Ovary (tissue), 9 donors: ENCODE results near the gene PTPA. TPM values are rescaled to one million over a fixed set of nuclear protein-coding genes. Genes with fewer than 3 reads are reported as not detected.
"Not testable (repeated sequence)": the region's sequence is repeated elsewhere in the genome, so short reads cannot be mapped to it uniquely, and the experiment has no call there.

ENCODE experiments used
- DNase-seq, 5 donors: peaks; one replicate each; pipeline ENCODE4 v3.0.0-alpha.2; 2019 to 2020
- H3K27ac ChIP-seq, 2 donors: fragments of 200-600 bp; one replicate each; pipeline versions ENCODE4 v1.5.1 to v1.8.0; 2019 to 2022
- H3K27me3 ChIP-seq: fragments of 200-600 bp; one replicate; pipeline ENCODE4 v1.8.0; 2022
- H3K36me3 ChIP-seq: fragments of 200-600 bp; sonication (generic); one replicate; pipeline ENCODE4 v1.5.1; 2019
- H3K4me1 ChIP-seq: one replicate; pipeline ENCODE4 v1.8.1; 2013; ENCODE audit warnings: mild to moderate bottlenecking, moderate library complexity; ENCODE audit not compliant: insufficient read depth
- H3K4me3 ChIP-seq: fragments of 200-600 bp; sonication (generic); one replicate; pipeline ENCODE4 v1.5.1; 2017
- H3K9me3 ChIP-seq, 2 donors: fragments of 200-600 bp in 1 of 2; sonication (generic) in 1 of 2; one replicate each; pipeline versions ENCODE4 v1.5.1 to v1.8.1; 2013 to 2019; ENCODE audit warnings: mild to moderate bottlenecking in 1 of 2, moderate library complexity in 1 of 2
- CTCF ChIP-seq, 3 donors: fragments of 450-650 bp in 2 of 3; fragments of 200-600 bp in 1 of 3; IDR thresholded peaks; one replicate each; pipeline versions ENCODE4 v1.5.1 to v1.8.0; 2016 to 2022; ENCODE audit warnings: antibody characterized with exemption in 3 of 3, mild to moderate bottlenecking in 1 of 3
- EP300 ChIP-seq: sonication (generic); formaldehyde crosslinking; IDR thresholded peaks from one replicate; pipeline ENCODE4 v1.6.1; 2017; ENCODE audit warnings: antibody characterized with exemption
- POLR2A ChIP-seq: fragments of 450-650 bp; IDR thresholded peaks from one replicate; pipeline ENCODE4 v1.6.1; 2017; ENCODE audit warnings: antibody characterized with exemption, mild to moderate bottlenecking, moderate library complexity
- WGBS, 3 donors: extraction: QIAGEN DNeasy Blood & Tissue Kit in 1 of 3; methylation state at CpG; one replicate each; pipeline versions ENCODE4 v1.1.5 to v1.1.7; 2013 to 2017; 5-methylcytosine and 5-hydroxymethylcytosine counted together
- intact Hi-C, 4 donors: fragments of 100-400 bp; cut with DNase I; formaldehyde crosslinking; loops; one replicate each; pipeline versions ENCODE4 v1.11.0 to v1.15.1; 2022 to 2023
- polyA plus RNA-seq, 2 donors: library from polyadenylated mRNA; stranded (reverse); fragments of 200-250 nt in 1 of 2; fragments of 350-450 nt in 1 of 2; fragmentation: Illumina TruSeq in 1 of 2; extraction: RNeasy Lipid Tissue Mini Kit (QIAGEN cat#74804) in 1 of 2; gene quantifications; one replicate each; pipeline ENCODE4 v1.2.3, GENCODE V29; 2013 to 2014
- total RNA-seq, 7 donors: library from RNA; depleted of rRNA in 2 of 7; stranded (reverse); fragments of >200 nt in 2 of 7; fragmentation: NEBNext Ultra II Directional in 3 of 7; extraction: Animal tissue kit (Norgen Biotek cat#: 25700) in 3 of 7; gene quantifications; one replicate each; pipeline versions ENCODE4 v1.1.0 to v1.2.4, GENCODE V29; 2016 to 2023
- donor health status: DM: no; HTN: no; CAD: no; lungs with moderate emphysema.
- donor health status: DM: no; HTN: no; CAD: no.
- donor health status: Bipolar disorder and iron deficiency.
- donor health status: DM: yes; HTN: yes; CAD: no.
- donor health status: DM: no; HTN: no; CAD: no.
- donor health status: DM: yes; HTN: yes; CAD: no.

PTPA gene
- total and polyA plus RNA-seq, 9 donors = 32.1 to 107 (median 89.2) TPM

DNA sequence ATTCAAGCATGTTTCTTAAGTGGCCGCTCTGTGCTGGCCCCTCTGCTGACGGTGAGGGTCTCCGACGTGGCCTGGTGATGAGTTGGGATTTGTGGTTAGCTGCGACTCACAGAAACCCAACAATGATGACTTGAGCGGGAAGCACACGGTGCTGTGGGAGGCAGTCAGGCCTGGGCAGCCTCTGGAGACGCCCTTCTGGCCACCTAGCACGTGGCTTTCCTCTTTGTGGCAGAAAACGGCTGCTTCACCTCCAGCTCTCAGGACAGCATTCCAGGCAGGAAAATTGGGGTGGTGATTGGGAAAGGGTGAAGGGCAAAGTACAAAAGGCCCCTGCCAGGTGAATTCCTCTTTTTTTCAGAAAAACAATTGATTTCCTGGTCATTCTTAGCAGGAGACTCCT lies 84.4 kb downstream of the PTPA start:
- Histone ChIP-seq H3K36me3 (no peaks in the 10 kb centered on the region), H3K9me3 (no peaks in the 10 kb centered on the region), H3K4me3 (no peak overlapping the region), H3K4me1 (peaks cover 10% of the 10 kb centered on the region), H3K27ac (no peak overlapping the region), H3K27me3 (no peaks in the 10 kb centered on the region)
- TF ChIP-seq EP300 = no peak
- TF ChIP-seq CTCF (IDR thresholded peaks at IDR 0.05) = no peak
- no peak for TF ChIP-seq POLR2A
- WGBS, 3 donors = 93 to 96% (median 94%) methylated on average over 10 of the region's 10 CpGs
- DNase-seq = peak in 1 of 5 donors; percentile 20
- intact Hi-C loops = no loop called here

DNA sequence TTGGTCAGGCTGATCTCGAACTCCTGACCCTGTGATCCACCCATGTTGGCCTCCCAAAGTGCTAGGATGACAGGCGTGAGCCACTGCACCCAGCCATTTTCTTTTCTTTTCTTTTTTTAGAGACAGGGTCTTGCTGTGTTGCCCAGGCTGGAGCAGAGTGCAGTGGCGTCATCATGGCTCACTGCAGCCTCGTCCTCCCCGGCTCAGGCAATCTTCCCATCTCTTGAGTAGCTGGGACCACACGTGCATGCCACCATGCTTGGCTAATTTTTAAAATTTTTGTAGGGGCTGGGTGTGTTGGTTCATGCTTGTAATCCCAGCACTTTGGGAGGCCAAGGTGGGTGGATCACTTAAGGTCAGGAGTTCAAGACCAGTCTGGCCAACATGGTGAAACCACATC lies 85.8 kb downstream of the PTPA start:
- peak overlapping the region in 1 of 2 donors; percentile 90 for H3K27ac ChIP-seq
- H3K4me1 ChIP-seq, H3K36me3 ChIP-seq, intact Hi-C loops, H3K9me3 ChIP-seq, H3K27me3 ChIP-seq, DNase-seq, H3K4me3 ChIP-seq: not testable (repeated sequence)
- 91 to 97% (median 94%) methylated on average over 6 of the region's 6 CpGs for WGBS, 3 donors

DNA sequence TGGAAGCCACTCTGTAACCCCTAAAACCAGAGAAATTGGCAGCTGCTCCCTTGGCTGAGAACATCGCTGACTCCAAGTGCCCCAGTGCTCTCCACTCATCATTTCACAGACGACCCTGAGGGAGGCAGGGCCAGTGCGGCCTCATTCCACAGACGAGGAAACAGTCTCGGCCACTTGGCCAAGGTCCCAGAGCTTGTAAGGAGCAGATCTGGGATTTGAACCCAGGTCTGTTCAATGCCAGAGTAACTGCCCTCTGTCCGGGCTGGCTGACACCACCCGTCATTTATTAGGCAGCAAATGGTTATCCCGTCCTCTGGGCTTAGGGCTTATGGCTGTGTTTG lies 86.7 kb downstream of the PTPA start:
- Histone ChIP-seq H3K27ac (peak overlapping the region; percentile 79 to 90), H3K4me1 (peaks cover 10% of the 10 kb centered on the region), H3K4me3 (no peak overlapping the region), H3K9me3 (no peaks in the 10 kb centered on the region), H3K27me3 (no peaks in the 10 kb centered on the region), H3K36me3 (no peaks in the 10 kb centered on the region)
- 7 to 9% (median 9%) methylated on average over 8 of the region's 8 CpGs for WGBS, 3 donors
- intact Hi-C loops = no loop called here
- peak; percentile 72 to 79 (median 75) for DNase-seq
- TF ChIP-seq EP300 (no peak), CTCF (IDR thresholded peaks at IDR 0.05) (no peak), POLR2A (no peak)

Other genes with a start within 250 kb of the PTPA start
- 10 to 100 TPM in 1 of 7 donors, 1 to 10 TPM in 6; 4.6 to 10.2 (median 6.1) TPM for gene KYAT1, start 229.5 kb upstream of the PTPA start, total RNA-seq
- gene KYAT1, start 229.5 kb upstream of the PTPA start, polyA plus RNA-seq = 1 to 10 TPM; 4.2 to 5.8 TPM
- 10 to 100 TPM; 18.1 to 39.7 (median 26.4) TPM for gene LRRC8A, start 229.3 kb upstream of the PTPA start, total RNA-seq
- gene LRRC8A, start 229.3 kb upstream of the PTPA start, polyA plus RNA-seq = 10 to 100 TPM; 21.2 to 28.5 TPM
- gene PHYHD1, start 190.4 kb upstream of the PTPA start, total RNA-seq = 10 to 100 TPM; 24.8 to 63.9 (median 43.1) TPM
- 10 to 100 TPM; 41.1 to 50.4 TPM for gene PHYHD1, start 190.4 kb upstream of the PTPA start, polyA plus RNA-seq
- 10 to 100 TPM in 5 of 7 donors, 1 to 10 TPM in 2; 6.1 to 14.9 (median 12.6) TPM for gene DOLK, start 163.8 kb upstream of the PTPA start, total RNA-seq
- gene DOLK, start 163.8 kb upstream of the PTPA start, polyA plus RNA-seq = 10 to 100 TPM in 1 of 2 donors, 1 to 10 TPM in 1; 9.5 to 12.0 TPM
- gene NUP188, start 163.7 kb upstream of the PTPA start, total RNA-seq = 10 to 100 TPM; 12.5 to 43.8 (median 30.7) TPM
- 10 to 100 TPM; 10.6 to 25.1 TPM for gene NUP188, start 163.7 kb upstream of the PTPA start, polyA plus RNA-seq
- 100 to 1,000 TPM in 2 of 7 donors, 10 to 100 TPM in 5; 57.8 to 105 (median 88.8) TPM for gene SH3GLB2, start 83.1 kb upstream of the PTPA start, total RNA-seq
- 100 to 1,000 TPM in 1 of 2 donors, 10 to 100 TPM in 1; 11.8 to 112 TPM for gene SH3GLB2, start 83.1 kb upstream of the PTPA start, polyA plus RNA-seq
- gene MIGA2, start 74.8 kb upstream of the PTPA start, total RNA-seq = 10 to 100 TPM; 18.7 to 36.5 (median 25.5) TPM
- gene MIGA2, start 74.8 kb upstream of the PTPA start, polyA plus RNA-seq = 10 to 100 TPM in 1 of 2 donors, 1 to 10 TPM in 1; 2.5 to 21.7 TPM
- gene DOLPP1, start 30.3 kb upstream of the PTPA start, total RNA-seq = 10 to 100 TPM in 3 of 7 donors, 1 to 10 TPM in 4; 3.3 to 16.2 (median 9.4) TPM
- gene DOLPP1, start 30.3 kb upstream of the PTPA start, polyA plus RNA-seq = 1 to 10 TPM; 6.8 to 8.6 TPM
- 10 to 100 TPM; 23.0 to 42.7 (median 39.1) TPM for gene CRAT, start 622 bp upstream of the PTPA start, total RNA-seq
- 10 to 100 TPM; 28.7 to 29.9 TPM for gene CRAT, start 622 bp upstream of the PTPA start, polyA plus RNA-seq
- 10 to 100 TPM; 15.4 to 74.3 (median 45.0) TPM for gene IER5L, start 66.8 kb downstream of the PTPA start, total RNA-seq
- gene IER5L, start 66.8 kb downstream of the PTPA start, polyA plus RNA-seq = 10 to 100 TPM in 1 of 2 donors, 1 to 10 TPM in 1; 2.5 to 14.9 TPM